K562 (cell line): ENCODE measurements around the gene RNF11. TPM values are rescaled to one million over a fixed set of nuclear protein-coding genes. Genes with fewer than 3 reads are reported as not detected.

ENCODE experiments used
- C11orf30 ChIP-seq: fragments of 450-650 bp; IDR thresholded peaks from 2 replicates; pipeline ENCODE4 v1.6.1; 2016; ENCODE audit warnings: low read depth, mild to moderate bottlenecking
- ETV1 ChIP-seq: fragments of 450-650 bp; conservative IDR thresholded peaks from 2 replicates; pipeline ENCODE4 v1.6.1; 2016; ENCODE audit warnings: missing genetic modification characterization, control low read depth, low read depth, missing compliant biosample characterization
- GTF2A2 ChIP-seq: IDR thresholded peaks from 2 replicates; pipeline ENCODE4 v1.6.1; 2016; ENCODE audit warnings: mild to moderate bottlenecking, missing genetic modification characterization, missing compliant biosample characterization
- HCFC1 ChIP-seq: IDR thresholded peaks from 2 replicates; pipeline ENCODE4 v1.6.1; 2012; ENCODE audit warnings: low read depth, low read length, improper control_type of control experiment
- MAFF ChIP-seq: IDR thresholded peaks from 2 replicates; pipeline ENCODE4 v1.6.1; 2012; ENCODE audit warnings: low read length, improper control_type of control experiment
- NR3C1 ChIP-seq: sonication (generic); formaldehyde crosslinking; IDR thresholded peaks from 2 replicates; pipeline ENCODE4 v1.8.1; 2022; ENCODE audit warnings: missing genetic modification reagents
- RAD51 ChIP-seq: fragments of 450-650 bp; IDR thresholded peaks from 2 replicates; pipeline ENCODE4 v1.7.1; 2016; ENCODE audit warnings: low read depth, mild to moderate bottlenecking, borderline replicate concordance
- SAFB ChIP-seq: fragments of 200-400 bp; formaldehyde crosslinking; IDR thresholded peaks from 2 replicates; pipeline ENCODE4 v1.6.1; 2017; ENCODE audit warnings: low read depth, low read length, borderline replicate concordance
- ZNF217 ChIP-seq: sonication (generic); formaldehyde crosslinking; IDR thresholded peaks from 2 replicates; pipeline ENCODE4 v1.8.0; 2022; ENCODE audit warnings: mild to moderate bottlenecking, missing genetic modification reagents
- ZNF3 ChIP-seq: fragments of 250-450 bp; sonication (Bioruptor Pico); IDR thresholded peaks from 2 replicates; pipeline ENCODE4 v1.5.0; 2021; ENCODE audit warnings: mild to moderate bottlenecking, moderate library complexity
- ZNF644 ChIP-seq: fragments of 200-800 bp; sonication (Bioruptor generic); IDR thresholded peaks from 2 replicates; pipeline ENCODE4 v1.6.1; 2016; ENCODE audit warnings: low read depth, missing genetic modification characterization, missing compliant biosample characterization
- ZNF778 ChIP-seq: fragments of 450-650 bp; formaldehyde crosslinking; IDR thresholded peaks from 2 replicates; pipeline ENCODE4 v1.4.0; 2020; ENCODE audit warnings: mild to moderate bottlenecking, moderate library complexity
- ZSCAN32 ChIP-seq: fragments of 450-650 bp; formaldehyde crosslinking; IDR thresholded peaks from 2 replicates; pipeline ENCODE4 v1.4.0; 2020; ENCODE audit warnings: mild to moderate bottlenecking, moderate library complexity
- polyA plus RNA-seq, 8 experiments: library from polyadenylated mRNA; depleted of rRNA in 4 of 8; stranded (reverse) in 5 of 8; unstranded in 3 of 8; fragments of >200 nt; fragmentation: Nextera tagmentation in 2 of 8; fragmentation: Illumina TruSeq in 1 of 8; extraction: Ambion mirVana in 2 of 8; extraction: Trizol in 1 of 8; gene quantifications; 2 replicates each; pipeline versions ENCODE4 v1.2.1 to v1.2.3, GENCODE V29; 2011 to 2014; ENCODE audit warnings: inconsistent platforms in 1 of 8, missing spikeins in 1 of 8
- total RNA-seq, 7 experiments: library from RNA; depleted of rRNA in 6 of 7; stranded (reverse); fragments of >200 nt in 6 of 7; fragmentation: Illumina TruSeq in 2 of 7; extraction: Trizol in 2 of 7; gene quantifications; 2 replicates each; pipeline versions ENCODE4 v1.2.1 to v1.2.3, GENCODE V29; 2011 to 2021; ENCODE audit warnings: low replicate concordance in 1 of 7
- TF ChIP-seq, protein P1 (sequence below): sonication (generic); formaldehyde crosslinking; IDR thresholded peaks from 2 replicates; pipeline ENCODE4 v1.8.0; 2023; ENCODE audit warnings: mild to moderate bottlenecking, missing genetic modification reagents

The RNF11 gene
- total and polyA plus RNA-seq, 9 of the 15 experiments (the other 6 are each of a cell fraction or from before 2014, with no cell fraction given): 5.7 to 34.3 (median 23.1) TPM

DNA sequence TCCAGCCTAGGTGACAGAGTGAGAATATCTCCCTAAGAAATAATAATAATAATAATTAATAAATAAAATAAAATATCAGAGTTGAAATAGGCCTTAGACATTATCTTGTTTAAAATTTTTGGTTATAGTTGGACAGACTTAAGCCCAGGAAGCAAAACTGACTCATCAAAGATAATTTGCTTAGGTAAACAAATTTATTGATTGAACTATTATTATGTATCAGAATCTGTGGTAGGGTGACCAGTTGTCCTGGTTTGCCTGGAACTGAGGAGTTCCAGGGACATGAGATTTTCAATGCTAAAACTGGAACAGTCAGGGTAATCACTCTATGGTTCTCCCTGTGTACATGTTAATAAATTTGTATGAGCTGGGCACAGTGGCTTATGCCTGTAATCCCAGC lies 47.8 kb upstream of the RNF11 start (continued):
- TF ChIP-seq, protein P1, sequence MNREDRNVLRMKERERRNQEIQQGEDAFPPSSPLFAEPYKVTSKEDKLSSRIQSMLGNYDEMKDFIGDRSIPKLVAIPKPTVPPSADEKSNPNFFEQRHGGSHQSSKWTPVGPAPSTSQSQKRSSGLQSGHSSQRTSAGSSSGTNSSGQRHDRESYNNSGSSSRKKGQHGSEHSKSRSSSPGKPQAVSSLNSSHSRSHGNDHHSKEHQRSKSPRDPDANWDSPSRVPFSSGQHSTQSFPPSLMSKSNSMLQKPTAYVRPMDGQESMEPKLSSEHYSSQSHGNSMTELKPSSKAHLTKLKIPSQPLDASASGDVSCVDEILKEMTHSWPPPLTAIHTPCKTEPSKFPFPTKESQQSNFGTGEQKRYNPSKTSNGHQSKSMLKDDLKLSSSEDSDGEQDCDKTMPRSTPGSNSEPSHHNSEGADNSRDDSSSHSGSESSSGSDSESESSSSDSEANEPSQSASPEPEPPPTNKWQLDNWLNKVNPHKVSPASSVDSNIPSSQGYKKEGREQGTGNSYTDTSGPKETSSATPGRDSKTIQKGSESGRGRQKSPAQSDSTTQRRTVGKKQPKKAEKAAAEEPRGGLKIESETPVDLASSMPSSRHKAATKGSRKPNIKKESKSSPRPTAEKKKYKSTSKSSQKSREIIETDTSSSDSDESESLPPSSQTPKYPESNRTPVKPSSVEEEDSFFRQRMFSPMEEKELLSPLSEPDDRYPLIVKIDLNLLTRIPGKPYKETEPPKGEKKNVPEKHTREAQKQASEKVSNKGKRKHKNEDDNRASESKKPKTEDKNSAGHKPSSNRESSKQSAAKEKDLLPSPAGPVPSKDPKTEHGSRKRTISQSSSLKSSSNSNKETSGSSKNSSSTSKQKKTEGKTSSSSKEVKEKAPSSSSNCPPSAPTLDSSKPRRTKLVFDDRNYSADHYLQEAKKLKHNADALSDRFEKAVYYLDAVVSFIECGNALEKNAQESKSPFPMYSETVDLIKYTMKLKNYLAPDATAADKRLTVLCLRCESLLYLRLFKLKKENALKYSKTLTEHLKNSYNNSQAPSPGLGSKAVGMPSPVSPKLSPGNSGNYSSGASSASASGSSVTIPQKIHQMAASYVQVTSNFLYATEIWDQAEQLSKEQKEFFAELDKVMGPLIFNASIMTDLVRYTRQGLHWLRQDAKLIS (CRISPR knock-in tag): no peak
- TF ChIP-seq ZNF644 (tag) (no peak), ZSCAN32 (CRISPR knock-in tag) (no peak), ETV1 (no peak), RAD51 (no peak), C11orf30 (peak; percentile 61), ZNF3 (CRISPR knock-in tag) (no peak), ZNF217 (CRISPR knock-in tag) (no peak), NR3C1 (CRISPR knock-in tag) (no peak), MAFF (peak; percentile 61; the same call in 1 of the 2 replicates), SAFB (no peak), ZNF778 (CRISPR knock-in tag) (no peak), GTF2A2 (tag) (no peak), HCFC1 (no peak)
